GM04504 (cell line): ENCODE data around the gene TPX2.
A peak's percentile ranks its signal among the peaks of the same experiment; 100 is the strongest.

ENCODE experiments used
- DNase-seq: peaks from one replicate; pipeline ENCODE4 v3.0.0-alpha.2; 2012; ENCODE audit warnings: low read depth

The TPX2 gene

DNA sequence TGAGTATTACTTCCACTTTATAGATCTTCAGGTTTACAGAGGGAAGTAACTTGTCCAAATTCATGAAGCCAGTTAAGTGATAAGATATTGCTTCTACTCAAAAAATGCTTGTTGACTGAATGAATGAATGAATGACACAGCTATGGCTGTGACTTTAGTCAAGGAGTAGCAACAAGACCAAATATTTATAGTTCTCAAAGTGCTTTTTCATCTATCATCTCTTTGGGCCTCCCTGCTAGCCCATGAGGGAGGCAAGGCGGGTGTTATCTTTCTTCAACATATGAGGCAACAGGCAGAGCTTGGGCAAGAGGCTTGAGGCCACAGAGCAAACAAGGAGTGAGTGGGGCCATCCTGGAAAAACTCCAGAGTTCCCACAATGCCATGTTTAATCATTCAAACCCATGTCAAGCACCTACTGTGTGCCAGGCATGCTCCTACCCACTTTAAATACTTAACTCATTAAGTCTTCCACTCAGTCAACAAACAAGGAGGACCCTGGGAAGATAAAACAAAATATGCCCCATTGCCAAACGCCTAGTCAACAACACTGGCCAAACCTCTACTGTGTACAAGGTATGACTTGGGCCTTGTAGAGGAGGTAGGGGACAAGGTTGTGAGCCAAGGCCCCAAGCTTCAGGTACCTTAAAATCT, 32.4 kb upstream of the TPX2 start:
- no peak for DNase-seq

DNA sequence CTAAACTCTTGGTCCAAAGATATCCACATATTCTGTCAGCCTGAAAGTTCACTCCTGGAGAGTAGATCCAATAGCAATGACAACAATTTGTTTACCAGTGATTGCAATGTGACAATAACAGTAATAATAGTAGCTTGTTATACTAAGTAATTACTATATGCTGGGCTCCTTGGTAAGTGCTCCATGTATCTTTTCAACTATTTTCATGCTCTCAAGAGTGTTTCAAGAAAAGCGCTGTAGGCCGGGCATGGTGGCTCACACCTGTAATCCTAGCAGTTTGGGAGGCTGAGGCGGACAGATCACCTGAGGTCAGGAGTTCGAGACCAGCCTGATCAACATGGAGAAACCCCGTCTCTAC, 31.9 kb upstream of the TPX2 start:
- DNase-seq, result no peak

DNA sequence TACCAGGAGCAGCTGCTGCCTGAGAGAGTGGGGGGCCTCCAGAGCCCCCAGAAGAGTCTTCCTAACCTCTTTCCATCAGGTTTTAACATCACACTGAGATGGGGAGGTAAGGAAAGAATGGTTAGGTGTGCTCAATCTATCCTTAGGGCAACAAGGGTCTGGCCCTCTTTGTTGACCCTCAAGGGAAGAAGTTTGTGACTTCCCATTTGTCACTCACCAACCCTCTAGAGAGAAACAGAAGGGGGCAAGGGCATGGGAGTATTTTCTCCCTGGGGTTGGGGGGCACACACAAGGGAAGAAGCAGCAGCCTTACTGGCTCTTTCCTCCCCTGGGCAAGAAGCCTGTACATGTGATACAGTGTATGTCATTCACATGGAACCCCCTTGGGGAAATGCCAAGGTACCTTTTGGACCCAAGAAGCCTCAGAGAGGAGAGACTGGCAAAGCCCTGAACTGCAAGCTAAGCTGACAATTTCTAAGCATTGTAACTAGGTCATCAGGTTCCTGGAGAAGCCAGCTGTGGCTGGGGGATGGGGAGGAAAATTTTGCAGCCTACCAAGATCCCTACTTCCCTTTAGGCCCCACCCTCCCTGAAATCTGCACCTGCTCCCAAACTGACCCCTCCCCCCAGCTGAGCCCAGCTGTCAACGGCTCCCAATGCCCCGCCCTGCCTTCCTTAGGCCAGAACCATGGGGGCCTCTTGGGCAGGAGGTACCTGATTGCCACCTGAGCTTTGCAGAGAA, 30.9 kb upstream of the TPX2 start:
- no peak for DNase-seq

DNA sequence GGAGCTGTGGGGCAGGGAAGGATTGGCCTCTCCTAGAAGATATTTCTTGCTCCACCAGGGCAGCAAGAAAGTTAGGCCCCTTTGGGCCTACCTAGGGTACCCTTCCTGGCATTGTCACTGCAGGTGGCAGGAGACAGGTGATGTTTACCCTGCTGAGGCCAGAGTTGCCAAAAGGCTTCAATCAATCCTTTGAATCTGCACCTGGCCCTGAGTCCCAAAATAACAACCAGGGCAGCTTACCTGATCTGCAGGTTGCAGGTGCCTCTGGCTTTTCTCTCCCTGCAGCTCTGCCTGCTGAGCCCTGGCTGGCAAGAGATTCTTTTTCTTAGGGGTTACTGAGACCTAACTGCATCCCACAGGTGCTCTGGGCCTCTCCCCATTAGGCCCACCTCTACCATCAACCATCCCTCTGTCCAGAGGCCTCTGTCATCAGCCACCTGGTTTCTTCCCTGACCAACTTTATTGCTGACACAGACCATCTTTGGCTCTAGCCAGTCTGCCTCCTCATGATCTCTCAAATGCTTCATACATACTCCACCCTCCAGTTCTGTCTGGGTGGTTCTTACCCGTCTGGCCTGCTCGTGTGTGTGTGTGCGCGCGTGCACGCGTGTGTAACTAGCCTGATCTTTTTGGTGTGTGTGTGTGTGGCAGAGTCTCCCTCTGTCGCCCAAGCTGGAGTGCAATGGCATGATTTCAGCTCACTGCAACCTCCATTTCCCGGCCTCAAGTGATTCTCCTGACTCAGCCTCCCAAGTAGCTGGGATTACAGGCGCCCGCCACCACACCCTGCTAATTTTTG, 30.2 kb upstream of the TPX2 start:
- DNase-seq, result no peak

DNA sequence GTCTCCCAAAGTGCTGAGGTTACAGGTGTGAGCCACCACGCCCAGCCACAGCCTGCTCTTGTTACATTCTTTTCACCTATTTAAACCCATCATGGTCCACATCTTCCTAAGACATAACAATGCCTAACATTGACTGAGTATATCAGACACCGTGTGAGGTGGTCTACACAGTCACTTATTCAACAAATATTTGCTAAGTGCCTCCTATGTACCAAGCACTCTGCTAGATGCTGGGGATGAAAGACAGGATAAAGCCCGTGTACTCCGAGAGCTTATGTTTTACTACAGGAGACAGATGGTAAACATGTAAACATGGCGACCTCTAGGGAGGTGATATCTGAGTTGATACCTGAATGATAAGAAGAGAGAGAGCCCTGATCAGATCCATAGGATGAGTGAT, 29.2 kb upstream of the TPX2 start:
- no peak for DNase-seq

DNA sequence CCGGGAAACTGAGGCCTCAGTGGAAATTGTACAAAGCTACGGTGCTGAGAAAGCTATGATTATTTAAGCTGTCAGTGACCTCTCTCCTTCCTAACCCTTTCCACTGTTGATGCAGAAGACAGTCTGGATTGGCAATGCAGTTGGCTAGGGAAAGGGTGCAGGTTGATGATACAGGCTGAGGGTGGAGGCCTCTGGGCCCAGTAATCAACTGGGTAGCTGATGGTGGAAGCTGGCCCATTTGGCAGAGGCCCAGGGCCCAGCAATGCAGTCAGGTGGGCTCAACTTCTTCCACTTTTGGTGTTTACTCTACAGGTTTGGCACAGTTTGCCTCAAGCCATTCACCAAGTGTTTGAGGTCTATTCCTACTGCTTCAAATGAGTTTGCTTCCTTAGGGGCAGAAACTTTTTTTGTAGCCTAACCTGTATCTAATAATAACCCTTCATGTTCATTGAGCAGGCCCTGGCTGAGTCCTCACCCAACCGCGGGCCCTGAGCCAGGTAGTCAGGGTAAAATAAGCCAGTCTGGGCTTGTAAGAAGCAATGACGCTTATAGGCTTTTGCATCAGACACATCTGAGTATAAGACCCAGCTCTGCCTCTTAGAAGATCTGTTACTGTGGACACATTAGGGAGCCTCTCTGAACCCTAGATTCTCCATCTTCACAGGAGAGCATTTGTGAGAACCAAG, 28.5 kb upstream of the TPX2 start:
- no peak for DNase-seq

DNA sequence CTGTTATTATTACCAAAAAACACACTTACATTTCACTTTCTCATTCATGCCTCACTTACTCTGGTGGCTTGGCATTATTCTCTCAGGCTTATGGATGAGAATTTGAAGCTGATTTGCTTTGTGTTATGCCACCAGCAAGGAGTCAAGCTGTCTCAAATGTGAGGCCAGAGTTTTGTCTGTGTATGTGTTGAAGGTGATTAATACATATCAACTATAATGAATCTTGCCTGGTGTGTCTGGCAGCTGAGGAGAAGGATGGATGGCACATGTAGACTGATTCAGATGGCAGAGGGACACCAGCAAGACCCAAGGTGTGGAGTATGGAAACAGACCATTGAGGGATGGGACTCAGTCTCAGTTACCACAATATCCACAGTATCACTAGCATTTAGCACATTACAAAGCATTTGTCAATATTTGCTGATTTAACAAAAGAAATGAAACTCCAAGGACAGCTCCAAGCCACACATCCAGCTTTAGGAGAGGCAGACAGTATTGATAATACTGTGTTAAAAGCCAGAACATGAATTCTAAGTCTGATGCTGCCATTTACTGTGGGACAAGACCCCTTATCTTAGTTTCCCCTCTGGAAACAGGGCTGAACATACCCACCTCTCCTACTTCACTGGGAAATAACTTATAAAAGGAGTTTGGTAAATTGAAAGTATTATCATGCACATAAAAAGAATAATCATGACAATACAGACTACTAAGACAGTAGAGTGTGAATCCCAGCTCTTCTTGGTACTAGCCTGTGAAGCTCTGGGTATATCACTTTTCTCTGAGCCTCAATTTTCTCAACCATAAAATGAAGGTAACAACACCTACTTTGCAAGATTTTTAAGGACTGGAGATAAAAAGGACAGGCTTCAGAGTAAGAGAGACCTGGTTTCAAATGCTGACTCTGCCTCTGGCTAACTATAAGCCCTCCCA, 27.6 kb upstream of the TPX2 start:
- no peak for DNase-seq

DNA sequence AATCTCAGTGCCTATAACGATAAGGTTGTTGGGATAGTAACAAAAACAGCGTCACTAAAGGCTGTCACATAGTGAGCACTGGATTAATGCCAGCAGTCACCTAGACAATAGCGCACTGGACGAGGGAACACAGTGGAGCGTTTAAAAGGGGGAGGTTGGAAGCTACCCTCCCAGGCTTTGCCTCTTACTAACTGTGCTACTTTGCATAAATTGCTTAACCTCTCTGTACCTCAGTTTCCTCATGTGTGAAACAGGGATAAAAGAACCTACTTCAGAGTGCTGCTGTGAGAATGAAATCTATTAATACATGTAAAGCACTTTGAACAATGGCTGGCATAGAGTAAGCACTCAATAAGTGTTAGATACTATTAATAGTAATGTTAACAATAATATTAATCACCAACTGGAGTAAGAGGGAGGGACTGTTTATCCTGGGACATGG, 27.0 kb upstream of the TPX2 start:
- DNase-seq, result no peak

DNA sequence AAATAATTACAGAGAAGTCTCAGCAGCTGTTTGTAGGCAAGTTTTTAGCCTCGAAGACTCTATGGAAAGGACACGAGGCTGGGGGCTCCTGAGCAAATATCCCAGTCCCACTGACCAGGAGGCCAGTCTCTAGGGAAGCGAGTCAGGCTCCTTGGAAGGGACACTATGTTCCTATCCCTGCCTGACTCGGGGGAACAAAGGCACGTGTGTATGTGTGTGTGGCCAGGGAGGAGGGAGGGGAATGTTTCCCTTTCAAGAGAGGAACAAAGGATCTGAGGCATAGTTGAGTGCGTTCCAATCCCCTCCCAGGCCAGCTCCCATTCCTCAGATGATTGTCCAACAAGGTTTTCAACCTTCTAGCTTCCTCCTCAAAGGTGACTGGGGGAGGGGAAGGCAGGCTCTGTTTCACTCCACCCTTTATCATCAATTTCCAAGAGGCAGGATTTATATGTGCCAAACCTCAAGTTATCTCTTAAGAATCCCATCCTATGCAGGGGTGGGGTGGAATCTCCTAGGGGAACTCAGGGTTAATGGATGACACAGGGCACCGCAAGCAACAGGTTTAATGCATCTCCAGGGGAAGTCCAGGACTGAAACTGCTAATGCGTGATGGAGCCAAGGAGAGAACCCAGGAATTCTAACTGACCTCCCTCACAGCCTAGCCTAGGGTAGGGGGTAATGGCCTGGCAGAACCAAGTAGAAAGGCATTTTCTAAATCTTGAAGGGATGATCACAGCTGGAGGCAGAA, 26.4 kb upstream of the TPX2 start:
- DNase-seq, result peak; percentile 59

DNA sequence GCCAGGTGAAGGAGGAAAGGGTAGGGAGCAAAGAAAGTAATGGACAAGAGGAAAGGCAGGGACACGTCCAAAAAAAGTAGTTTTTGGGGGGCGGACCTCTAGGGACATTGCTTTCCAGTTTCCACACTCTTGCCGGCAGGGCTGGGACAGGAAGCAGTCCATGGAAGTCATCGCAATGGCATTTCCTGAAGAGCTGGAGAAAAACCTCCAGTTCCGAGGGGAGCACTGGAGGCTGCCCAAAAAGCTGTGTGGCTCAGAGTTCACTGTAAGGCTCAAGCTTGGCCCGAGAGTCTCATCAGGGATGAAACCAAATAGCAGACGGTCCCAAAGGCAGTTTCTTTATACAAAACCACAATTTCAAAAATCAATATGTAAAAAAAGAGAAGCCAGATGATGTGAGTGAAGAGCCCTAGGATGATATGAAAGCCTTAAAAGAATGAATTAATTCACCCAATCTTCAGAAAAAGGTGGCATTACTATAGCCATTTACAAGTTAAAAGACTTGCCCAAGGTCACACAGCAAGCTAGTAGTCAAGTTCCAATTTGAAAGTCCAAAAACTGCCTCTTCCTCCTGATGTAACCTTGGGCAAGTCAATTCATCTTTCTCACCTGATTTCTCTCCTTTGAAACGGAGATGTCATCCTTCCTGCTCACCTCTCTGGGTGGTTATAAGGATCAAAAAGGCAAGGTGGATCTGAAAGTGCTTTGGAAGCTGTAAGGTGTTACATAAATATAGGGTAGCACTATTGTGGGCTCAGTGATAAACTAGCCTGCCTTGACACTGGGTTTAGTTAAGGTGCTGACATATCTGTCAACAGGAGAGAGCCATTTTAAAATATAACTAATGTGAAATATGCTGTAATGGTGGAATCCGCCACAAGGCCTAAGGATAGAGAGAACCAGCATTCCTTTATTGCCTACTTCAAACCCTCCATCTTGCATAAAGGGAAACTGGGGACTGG, 25.5 kb upstream of the TPX2 start:
- peak; percentile 91 for DNase-seq

DNA sequence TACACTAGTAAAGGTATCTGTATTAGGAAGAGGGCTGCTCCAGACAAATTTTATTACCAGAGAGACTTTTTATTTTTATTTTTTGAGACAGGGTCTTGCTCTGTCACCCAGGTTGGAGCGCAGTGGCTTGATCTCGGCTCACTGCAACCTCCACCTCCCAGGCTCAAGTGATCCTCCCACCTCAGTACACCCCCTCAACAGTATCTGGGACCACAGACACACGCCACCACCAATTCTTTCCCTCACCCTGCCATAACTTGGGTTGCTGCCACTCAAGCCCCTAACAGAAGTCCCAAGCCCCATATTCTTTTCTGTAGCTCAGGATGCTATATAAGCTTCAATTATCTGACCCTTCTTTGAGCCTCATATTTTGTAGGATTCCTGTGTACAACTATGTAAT, 23.3 kb upstream of the TPX2 start:
- no peak for DNase-seq

DNA sequence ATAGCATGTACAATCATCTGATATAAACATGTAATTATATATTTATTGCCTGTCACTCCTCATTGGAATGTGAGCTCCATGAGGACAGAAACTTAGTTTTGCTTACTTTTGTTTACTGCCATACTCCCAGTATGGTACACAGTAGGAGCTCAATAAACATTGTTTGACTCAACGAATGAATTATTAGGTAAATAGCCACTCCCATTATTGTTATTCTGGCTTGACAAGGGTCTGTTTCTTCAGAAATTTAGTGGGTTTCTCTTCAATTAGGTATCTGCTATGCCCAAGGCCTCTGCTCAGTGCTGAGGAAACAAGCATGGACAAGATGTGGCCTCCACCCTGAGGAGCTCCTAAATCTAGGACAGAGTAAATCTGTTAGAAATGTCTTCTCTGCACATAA, 22.7 kb upstream of the TPX2 start:
- no peak for DNase-seq

DNA sequence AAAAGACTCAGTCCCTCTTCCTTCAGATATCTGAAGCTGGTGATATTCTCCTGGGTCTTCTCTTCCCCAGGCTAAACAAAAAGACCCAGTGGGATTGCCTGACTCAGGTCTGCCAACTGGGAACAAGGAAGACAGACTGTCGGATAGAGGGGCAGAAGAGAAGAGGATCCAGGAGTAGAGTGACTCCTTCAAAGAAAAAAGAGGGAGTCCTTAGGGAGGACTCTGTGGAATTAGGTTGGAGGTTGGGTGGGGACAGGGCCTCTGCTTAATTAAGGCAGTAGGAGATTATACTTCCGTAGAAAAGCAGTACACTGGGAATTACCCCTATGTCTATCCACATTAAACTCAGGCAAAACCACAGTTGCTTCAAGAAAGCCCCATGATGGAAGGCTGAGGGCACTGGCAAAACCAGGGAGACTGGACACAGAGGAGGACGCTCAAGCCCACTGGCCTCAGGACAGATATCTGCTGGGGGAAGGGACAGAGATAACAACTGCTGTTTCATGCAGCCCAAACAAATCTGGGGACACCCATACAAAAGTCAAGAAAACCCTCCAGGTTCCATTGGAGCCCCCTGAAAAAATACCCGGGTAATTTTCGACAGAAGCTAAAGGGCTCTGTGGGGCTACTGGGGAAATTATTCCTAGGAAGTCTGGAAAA, 22.1 kb upstream of the TPX2 start:
- no peak for DNase-seq

DNA sequence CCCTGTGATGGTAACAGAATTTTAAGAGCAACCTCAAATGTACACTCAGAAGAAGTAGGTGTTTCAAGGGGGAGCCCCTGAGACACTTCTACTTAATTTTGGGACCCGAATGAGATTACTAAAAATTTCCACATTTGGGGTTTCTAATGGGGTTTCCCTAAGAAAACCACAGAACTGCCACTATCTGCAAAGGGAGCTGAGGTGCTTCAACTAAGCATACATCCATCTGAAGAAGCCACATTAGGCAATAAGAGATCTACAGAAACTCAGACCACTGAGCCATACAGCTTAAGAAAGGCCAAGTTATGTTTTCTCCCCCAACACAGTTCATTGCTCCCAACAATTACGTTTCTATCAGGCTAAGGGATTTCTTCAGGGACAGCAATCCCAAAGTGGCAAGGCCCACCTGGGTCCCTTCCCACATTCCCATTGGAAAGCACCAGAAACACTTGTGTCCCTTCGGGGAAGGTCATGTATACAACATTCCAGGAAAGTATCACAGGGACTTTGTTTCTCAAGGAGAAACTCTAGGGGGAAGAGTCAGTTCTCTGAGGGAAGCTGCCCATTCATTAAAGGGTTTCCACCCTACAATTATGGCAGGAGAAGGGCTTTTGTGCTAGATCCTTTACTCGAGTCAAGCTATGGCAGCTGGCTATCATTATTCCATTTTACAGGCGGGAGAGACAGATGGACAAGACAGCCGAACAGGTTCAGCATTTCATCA, 21.4 kb upstream of the TPX2 start:
- DNase-seq, result no peak

DNA sequence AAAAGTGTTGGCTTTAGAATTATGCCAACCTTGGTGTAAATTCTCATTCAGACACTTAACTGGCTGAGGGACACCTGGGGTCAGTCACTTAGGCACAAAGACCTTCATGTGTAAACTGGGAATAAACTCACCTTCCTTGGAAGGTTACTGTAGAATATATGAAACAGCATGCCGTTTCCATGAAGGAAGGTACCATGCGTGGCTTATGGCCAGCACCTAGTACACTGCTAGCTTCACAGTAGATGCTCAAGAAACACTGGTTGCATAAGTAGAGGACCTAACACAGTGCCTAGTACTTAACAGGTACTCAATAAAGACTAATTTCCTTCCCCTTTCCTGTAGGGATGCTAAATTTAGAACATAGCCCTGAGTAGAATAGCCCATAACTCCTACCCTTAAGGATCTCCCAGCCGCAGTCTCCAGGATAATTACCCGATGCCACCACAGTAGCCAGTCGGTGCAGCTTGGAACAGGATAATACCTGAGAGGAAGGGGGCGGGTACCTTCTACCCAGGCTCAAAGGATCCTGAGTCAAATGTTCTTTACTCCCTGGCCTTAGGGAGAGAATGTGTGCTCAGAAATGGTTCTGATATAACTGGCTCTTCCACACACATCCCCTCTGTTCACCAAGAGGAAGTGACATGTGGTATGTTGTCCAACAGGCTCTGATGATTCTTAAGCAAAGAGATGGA, 20.0 kb upstream of the TPX2 start:
- DNase-seq, result no peak

DNA sequence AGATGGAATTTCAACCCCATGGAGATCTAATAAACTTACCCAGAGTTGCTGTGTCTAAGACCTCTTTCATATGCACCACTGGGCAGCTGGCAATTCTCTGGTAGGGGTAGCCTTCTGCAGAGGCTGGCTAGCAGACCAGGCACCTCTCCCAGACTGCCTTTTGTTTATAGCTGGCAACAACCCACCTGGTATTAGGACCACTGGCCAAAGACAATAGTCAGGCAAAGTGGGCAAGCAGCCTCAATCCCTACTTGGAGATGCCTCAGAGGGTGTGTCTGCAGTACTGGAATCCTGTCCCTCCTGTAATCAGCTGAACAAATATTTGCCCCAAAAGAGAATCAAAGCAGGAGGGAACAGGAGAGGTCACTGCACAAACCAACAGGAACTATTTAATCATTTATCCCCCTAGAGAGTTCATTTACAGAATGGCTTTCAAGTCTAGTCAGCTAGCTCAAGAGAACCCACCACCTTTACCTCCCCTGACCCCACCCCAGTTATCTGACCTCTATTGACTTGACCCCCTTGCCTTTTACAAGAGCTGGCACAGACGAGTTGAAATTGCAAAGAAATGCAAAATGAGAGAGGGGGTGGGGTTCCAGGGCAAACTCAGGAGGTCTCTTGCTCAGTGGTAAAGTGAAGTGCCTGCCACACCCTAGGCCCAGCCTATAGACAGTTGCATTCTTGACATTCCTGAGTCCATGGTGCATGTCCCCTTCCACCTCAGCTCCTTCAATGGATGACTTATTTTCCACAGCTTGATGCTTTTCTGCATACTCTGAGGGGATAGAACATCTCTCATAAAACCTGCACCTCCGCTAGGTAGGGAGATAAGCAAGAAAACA, 19.2 kb upstream of the TPX2 start:
- DNase-seq, result no peak
